Naive thymus-derived CD8-positive, alpha-beta T cell (primary cell): Measurements from ENCODE around the gene CHKA. TPM values are rescaled to one million over a fixed set of nuclear protein-coding genes. Genes with fewer than 3 reads are reported as not detected.

Experiments
- ATAC-seq, 2 donors: fragments of 150-1000 bp; cut with Tn5 transposase in 1 of 2; sonication (Bioruptor Pico), chemical (Tn5 transposase) in 1 of 2; 1 replicate in 1 of 2; 2 replicates in 1 of 2; pipeline ENCODE4 v1.10.0; 2021; ENCODE audit warnings: mild to moderate bottlenecking in 2 of 2, moderate library complexity in 2 of 2
- POLR2A ChIA-PET: fragments of 350-600 bp; sonication (Branson Sonifier 250); formaldehyde crosslinking; loops from one replicate; lab custom pipeline; 2021; ENCODE audit warnings: antibody characterized with exemption; lab: Charles Lee
- DNase-seq, 10 donors: peaks; one replicate each; pipeline versions ENCODE4 v3.0.0 to v3.0.0-alpha.2; 2020 to 2022
- H3K27ac Mint-ChIP-seq, 10 donors: one replicate each; pipeline ENCODE4 v1.8.0; 2020 to 2022; ENCODE audit warnings: mild to moderate bottlenecking in 10 of 10, mixed read lengths in 10 of 10, moderate library complexity in 4 of 10, inconsistent platforms in 1 of 10
- H3K27me3 Mint-ChIP-seq, 5 donors: one replicate each; pipeline ENCODE4 v1.8.0; 2021 to 2022; ENCODE audit warnings: mixed read lengths in 5 of 5
- H3K36me3 Mint-ChIP-seq, 3 donors: one replicate each; pipeline ENCODE4 v1.8.0; 2020 to 2022; ENCODE audit warnings: mixed read lengths in 3 of 3, mild to moderate bottlenecking in 2 of 3, inconsistent platforms in 1 of 3
- H3K4me1 Mint-ChIP-seq, 4 donors: one replicate each; pipeline ENCODE4 v1.8.0; 2021 to 2022; ENCODE audit warnings: mixed read lengths in 4 of 4
- H3K4me3 Mint-ChIP-seq, 10 donors: one replicate each; pipeline ENCODE4 v1.8.0; 2020 to 2022; ENCODE audit warnings: mild to moderate bottlenecking in 10 of 10, mixed read lengths in 10 of 10, moderate library complexity in 6 of 10, inconsistent platforms in 1 of 10
- H3K9me3 Mint-ChIP-seq, 9 donors: one replicate each; pipeline ENCODE4 v1.8.0; 2020 to 2022; ENCODE audit warnings: mixed read lengths in 9 of 9, mild to moderate bottlenecking in 3 of 9, inconsistent platforms in 1 of 9, moderate library complexity in 1 of 9
- polyA plus RNA-seq, 3 donors: library from polyadenylated mRNA; unstranded; fragments of 300-500 nt; fragmentation: Illumina TruSeq; gene quantifications; one replicate each; pipeline ENCODE4 v1.2.3, GENCODE V29; 2021
- total RNA-seq, 8 experiments: library from RNA in 2 of 8; stranded (reverse) in 2 of 8; gene quantifications; one replicate each; pipeline ENCODE4 v1.2.3 and lab custom pipeline; 2021 to 2026

CHKA gene
- total and polyA plus RNA-seq, 5 experiments from 2014 or later = 3.7 to 14.3 (median 9.1) TPM

DNA sequence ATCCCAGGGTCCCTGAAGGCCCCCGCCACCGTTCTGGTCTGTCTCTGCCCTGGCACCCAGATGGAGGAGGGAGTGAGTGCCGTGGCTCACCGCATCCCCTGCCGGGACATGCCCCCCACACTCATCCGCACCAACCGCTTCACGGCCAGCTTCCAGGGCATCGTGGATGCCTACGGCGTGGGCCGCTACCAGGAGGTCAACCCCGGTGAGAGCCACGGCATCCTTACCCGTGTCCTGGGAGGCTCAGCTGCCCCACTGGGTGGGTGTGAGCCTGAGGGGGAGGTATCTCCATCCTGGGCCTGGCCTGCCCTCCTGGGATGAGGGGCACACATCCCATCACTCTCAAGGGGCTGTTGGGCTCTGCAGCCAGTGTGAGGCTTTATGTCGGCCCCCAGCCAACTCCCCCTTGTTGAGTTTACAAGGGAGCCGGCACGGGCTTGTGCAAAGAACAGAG lies 76.3 kb downstream of the CHKA start:
- H3K4me3 Mint-ChIP-seq = no peak overlapping the region
- peaks cover 7 to 16% (median 15%) of the 10 kb centered on the region in 4 donors for H3K4me1 Mint-ChIP-seq
- no peaks in the 10 kb centered on the region for H3K9me3 Mint-ChIP-seq
- POLR2A ChIA-PET = no interaction called here
- H3K27me3 Mint-ChIP-seq = no peaks in the 10 kb centered on the region
- peaks cover 0 to 23% (median 0%) of the 10 kb centered on the region in 3 donors for H3K36me3 Mint-ChIP-seq
- DNase-seq = peak in 1 of 10 donors; percentile 51
- H3K27ac Mint-ChIP-seq = no peak overlapping the region
- ATAC-seq = no peak

DNA sequence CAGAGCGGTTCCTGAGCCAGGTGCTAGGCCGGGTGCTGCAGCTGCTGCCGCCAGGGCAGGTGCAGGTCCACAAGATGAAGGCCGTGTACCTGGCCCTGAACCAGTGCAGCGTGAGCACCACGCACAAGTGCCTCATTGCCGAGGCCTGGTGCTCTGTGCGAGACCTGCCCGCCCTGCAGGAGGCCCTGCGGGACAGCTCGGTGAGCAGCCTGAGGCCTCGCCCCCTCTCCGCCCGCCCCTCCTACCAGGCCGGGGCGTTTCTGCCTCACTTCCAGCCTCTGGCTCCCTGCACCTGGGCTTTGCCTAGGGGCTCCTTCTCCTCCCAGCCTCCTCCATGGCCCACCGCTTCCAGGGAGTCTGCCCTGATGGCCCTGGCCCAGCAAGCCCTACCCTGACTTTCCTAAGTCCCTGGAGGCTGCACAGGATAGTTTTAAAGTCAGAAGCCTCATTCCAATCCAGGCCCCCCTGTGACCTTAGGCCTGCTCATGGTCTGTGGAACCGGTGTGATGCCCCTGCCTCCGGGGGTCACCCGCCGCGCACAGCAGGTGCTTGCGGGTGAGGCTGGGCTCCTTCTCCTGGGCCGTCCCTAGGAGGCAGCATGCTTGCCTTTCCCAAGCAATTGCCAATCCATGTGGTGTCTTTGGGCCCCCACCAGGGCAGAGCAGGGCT lies 76.9 kb downstream of the CHKA start:
- no peak for ATAC-seq
- Mint-ChIP-seq H3K27me3 (no peaks in the 10 kb centered on the region), H3K27ac (peak overlapping the region in 1 of 10 donors; percentile 25), H3K9me3 (no peaks in the 10 kb centered on the region), H3K36me3 (peaks cover 0 to 23% (median 0%) of the 10 kb centered on the region in 3 donors), H3K4me3 (no peak overlapping the region), H3K4me1 (peaks cover 9 to 22% (median 18%) of the 10 kb centered on the region in 4 donors)
- POLR2A ChIA-PET = no interaction called here
- peak in 1 of 10 donors; percentile 52 for DNase-seq

- DNase-seq (peak in 1 of 10 donors; percentile 50), ATAC-seq (no peak)
- Mint-ChIP-seq H3K36me3 (peaks cover 0 to 17% (median 0%) of the 10 kb centered on the region in 3 donors), H3K4me1 (peaks cover 9 to 25% (median 19%) of the 10 kb centered on the region in 4 donors), H3K9me3 (no peaks in the 10 kb centered on the region), H3K4me3 (no peak overlapping the region), H3K27ac (no peak overlapping the region), H3K27me3 (no peaks in the 10 kb centered on the region)
- POLR2A ChIA-PET = no interaction called here
Measured at GRCh38 chr11:68043349-68044144, 77.6 kb downstream of the CHKA start.

DNA sequence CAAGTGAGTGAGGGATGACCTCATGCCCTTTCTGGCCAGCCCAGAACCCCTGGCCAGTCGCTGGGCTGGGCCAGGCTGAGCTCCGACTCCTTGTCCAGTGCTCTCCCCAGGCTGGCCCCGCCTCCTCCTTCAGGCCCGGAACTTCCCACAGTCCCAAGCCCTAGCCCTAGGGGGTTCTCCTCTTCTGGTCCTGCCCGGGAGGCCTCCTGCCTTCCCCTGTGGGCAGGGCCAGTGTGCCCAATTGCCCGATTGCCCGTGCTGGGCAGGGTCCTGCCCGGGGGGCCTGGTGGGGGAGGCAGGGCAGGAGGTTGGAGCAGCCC lies 78.2 kb downstream of the CHKA start:
- no peak overlapping the region for H3K4me3 Mint-ChIP-seq
- POLR2A ChIA-PET = interaction anchor here (0.6 kb wide), 1 partner anchor 161 kb away, joined by 9 read pairs; no protein-coding TSS in a partner anchor

GRCh38 chr11:68042219-68043028 lies 78.8 kb downstream of the CHKA start:
- H3K27me3 Mint-ChIP-seq = no peaks in the 10 kb centered on the region
- H3K4me3 Mint-ChIP-seq = peak overlapping the region in 2 of 10 donors; percentile 10 to 14
- ATAC-seq (no peak), DNase-seq (peak in 1 of 10 donors; percentile 35)
- no peaks in the 10 kb centered on the region for H3K9me3 Mint-ChIP-seq
- POLR2A ChIA-PET = interaction anchor here (0.6 kb wide), 1 partner anchor 162 kb away, joined by 9 read pairs; no protein-coding TSS in a partner anchor
- peak overlapping the region in 3 of 10 donors; percentile 18 to 49 (median 25) for H3K27ac Mint-ChIP-seq
- peaks cover 0 to 17% (median 0%) of the 10 kb centered on the region in 3 donors for H3K36me3 Mint-ChIP-seq
- H3K4me1 Mint-ChIP-seq = peaks cover 9 to 29% (median 24%) of the 10 kb centered on the region in 4 donors

More for the DNA sequence above, 78.2 kb downstream of the CHKA start:
- Mint-ChIP-seq H3K9me3 (no peaks in the 10 kb centered on the region), H3K27me3 (no peaks in the 10 kb centered on the region), H3K27ac (no peak overlapping the region), H3K4me1 (peaks cover 9 to 25% (median 19%) of the 10 kb centered on the region in 4 donors), H3K36me3 (peaks cover 0 to 17% (median 0%) of the 10 kb centered on the region in 3 donors)
- ATAC-seq = no peak
- peak in 1 of 10 donors; percentile 58 for DNase-seq

DNA sequence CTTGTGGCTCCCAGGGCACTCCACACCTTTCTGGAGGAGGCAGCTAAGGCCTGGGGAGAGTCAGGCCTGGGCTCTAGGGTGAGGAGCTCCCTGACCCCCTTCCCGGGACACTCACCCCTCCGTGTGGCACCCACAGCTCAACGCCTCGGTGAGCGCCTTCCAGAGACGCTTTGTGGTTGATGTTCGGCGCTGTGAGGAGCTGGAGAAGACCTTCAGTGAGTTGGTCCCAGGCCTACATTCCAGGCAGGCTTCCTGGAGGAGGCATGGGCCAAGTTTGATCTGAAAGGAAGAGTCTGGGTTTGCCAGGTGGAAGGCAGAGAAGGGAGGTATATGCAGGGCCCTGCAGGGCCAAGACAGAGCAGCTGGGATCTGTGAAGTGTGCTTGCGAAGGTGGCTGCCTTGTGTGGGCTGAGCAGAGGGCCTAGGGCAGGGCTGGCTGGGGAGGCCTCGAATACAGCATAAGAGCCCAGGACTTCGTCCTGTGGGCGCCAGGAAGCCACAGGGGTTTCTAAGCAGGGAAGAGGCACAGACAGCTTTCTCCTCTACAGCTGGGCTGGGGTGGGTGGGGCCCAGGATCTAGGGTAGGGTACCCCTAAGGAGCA lies 79.5 kb downstream of the CHKA start:
- POLR2A ChIA-PET = interaction anchor here (3.5 kb wide), 1 partner anchor 11 kb away, joined by 23 read pairs; the partner anchor contains the start of gene NDUFS8
- H3K9me3 Mint-ChIP-seq = no peaks in the 10 kb centered on the region
- ATAC-seq (no peak), DNase-seq (peak in 1 of 10 donors; percentile 57)
- H3K27me3 Mint-ChIP-seq = no peaks in the 10 kb centered on the region
- H3K4me3 Mint-ChIP-seq = peak overlapping the region in 8 of 10 donors; percentile 4 to 78 (median 52)
- H3K36me3 Mint-ChIP-seq = peaks cover 0 to 17% (median 0%) of the 10 kb centered on the region in 3 donors
- peaks cover 14 to 37% (median 31%) of the 10 kb centered on the region in 4 donors for H3K4me1 Mint-ChIP-seq
- peak overlapping the region in 8 of 10 donors; percentile 36 to 94 (median 90) for H3K27ac Mint-ChIP-seq

DNA sequence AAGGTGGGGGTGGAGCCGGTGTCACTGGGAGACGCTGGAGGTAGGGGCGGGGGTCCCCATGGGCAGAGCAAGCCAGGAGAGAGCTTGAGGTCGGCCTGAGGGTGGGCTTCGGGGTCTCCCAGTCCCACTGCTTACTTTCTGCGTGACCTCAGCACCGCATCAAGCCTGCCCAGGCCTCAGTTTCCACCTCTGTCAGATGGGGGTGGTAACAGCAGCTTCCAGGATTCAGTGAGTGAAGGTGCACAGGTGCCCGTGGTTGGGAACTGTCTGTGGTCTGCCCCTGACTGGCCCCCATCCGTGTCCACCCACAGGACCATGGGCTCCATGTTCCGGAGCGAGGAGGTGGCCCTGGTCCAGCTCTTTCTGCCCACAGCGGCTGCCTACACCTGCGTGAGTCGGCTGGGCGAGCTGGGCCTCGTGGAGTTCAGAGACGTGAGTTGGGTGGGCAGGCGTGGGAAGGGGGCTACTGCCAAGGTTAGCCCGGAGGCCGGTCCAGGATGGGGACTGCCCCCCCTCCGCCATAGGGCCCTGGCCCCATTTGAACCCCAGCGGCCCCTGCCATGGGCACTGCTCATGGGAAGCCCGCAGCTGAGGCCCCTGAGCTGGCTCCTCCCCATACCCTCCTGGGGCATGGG lies 80.1 kb downstream of the CHKA start:
- H3K4me3 Mint-ChIP-seq = peak overlapping the region in 9 of 10 donors; percentile 80 to 96 (median 90)
- ATAC-seq (no peak), DNase-seq (peak in 1 of 10 donors; percentile 63)
- POLR2A ChIA-PET = interaction anchor here (2.1 to 3.5 kb wide), 2 partner anchors 10 to 14 kb away, joined by 7 to 23 read pairs; partner anchors contain the start of gene NDUFS8
- peaks cover 0 to 11% (median 0%) of the 10 kb centered on the region in 3 donors for H3K36me3 Mint-ChIP-seq
- no peaks in the 10 kb centered on the region for H3K9me3 Mint-ChIP-seq
- H3K27ac Mint-ChIP-seq = peak overlapping the region; percentile 92 to 97 (median 94)
- peaks cover 15 to 39% (median 35%) of the 10 kb centered on the region in 4 donors for H3K4me1 Mint-ChIP-seq
- H3K27me3 Mint-ChIP-seq = no peaks in the 10 kb centered on the region

DNA sequence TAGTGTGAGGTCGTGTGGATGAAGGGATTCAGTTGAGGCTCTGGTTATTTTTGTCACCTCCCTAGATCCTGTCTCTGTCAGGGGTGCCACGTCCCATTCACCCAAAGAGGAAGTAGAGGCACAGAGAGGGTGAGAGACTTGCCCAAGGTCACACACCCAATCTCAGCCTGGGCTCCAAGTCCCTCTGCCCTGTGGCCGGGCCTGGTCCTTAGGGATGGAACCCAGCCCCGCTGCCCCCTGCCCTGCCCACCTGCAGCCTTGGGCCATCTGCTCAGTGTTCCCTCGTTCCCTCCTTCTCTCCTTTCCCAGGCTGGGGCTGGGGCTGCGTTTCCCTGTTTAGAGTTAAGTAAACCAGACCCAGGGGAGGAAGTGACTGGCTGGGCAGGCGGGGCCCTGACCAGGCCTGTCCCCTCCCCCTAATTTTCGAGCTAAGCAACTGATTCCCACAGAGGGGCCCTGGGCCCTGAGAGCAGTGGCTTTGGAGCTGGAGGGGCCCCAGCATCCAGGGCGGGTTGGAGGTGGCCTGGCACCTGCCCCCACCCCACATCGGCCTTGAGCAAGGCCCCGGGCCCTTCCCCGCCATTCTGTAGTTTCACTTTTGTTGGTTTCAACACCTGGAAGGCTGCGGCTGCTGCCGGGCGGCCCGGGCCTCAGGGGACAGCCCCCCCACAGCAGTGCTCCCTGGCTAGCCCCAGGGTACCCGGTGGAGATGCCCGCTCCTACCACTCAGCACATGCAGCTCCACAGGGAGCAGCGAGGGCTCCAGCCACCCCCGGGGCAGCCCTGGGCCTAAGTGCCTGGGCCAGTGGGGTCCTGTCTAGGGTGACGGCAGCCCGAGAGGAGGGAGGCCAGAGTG lies 80.9 kb downstream of the CHKA start:
- Mint-ChIP-seq H3K4me1 (peaks cover 15 to 39% (median 38%) of the 10 kb centered on the region in 4 donors), H3K9me3 (no peaks in the 10 kb centered on the region), H3K27me3 (no peaks in the 10 kb centered on the region), H3K27ac (peak overlapping the region; percentile 91 to 97 (median 94)), H3K4me3 (peak overlapping the region; percentile 80 to 96 (median 90)), H3K36me3 (peaks cover 0 to 9% (median 0%) of the 10 kb centered on the region in 3 donors)
- ATAC-seq = peak; percentile 52 to 61
- peak in 9 of 10 donors; percentile 22 to 69 (median 43) for DNase-seq
- POLR2A ChIA-PET = interaction anchor here (0.6 to 3.5 kb wide), 4 partner anchors 8 to 80 kb away, joined by 3 to 23 read pairs (median 6); partner anchors contain the start of gene NDUFS8

DNA sequence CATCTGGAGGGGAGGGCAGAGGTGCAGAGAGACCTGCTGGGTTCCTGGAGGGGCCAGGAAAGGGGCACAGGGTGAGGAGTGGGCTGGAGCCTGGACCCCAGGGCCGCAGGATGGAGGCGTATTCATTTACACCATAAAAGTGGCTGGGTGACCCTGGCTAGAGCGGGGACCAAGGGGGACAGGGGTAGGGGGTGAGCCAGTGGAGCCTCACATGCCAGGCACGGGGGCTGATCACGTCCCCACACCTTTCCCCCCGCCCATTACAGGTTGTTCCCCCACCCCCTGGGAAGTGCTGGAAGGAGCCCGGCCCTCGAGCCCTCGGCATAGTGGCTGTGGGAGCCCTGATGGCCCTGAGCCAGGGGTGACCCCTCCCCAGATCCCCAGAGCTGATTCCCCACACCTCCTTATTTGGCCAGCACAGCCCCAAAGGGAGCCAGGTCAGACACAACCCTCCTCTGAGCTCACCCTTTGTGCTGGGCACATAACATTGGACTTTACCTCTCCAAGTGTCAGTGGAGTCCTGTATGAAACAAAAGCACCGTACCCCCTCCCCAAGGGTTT lies 81.6 kb downstream of the CHKA start:
- Mint-ChIP-seq H3K9me3 (no peaks in the 10 kb centered on the region), H3K27me3 (no peaks in the 10 kb centered on the region), H3K27ac (peak overlapping the region; percentile 91 to 97 (median 94)), H3K36me3 (peaks cover 0 to 7% (median 0%) of the 10 kb centered on the region in 3 donors), H3K4me3 (peak overlapping the region; percentile 80 to 96 (median 90)), H3K4me1 (peaks cover 15 to 40% (median 38%) of the 10 kb centered on the region in 4 donors)
- POLR2A ChIA-PET = interaction anchor here (0.6 to 3.5 kb wide), 7 partner anchors 7 to 172 kb away, joined by 3 to 23 read pairs (median 4); partner anchors contain the start of gene NDUFS8
- ATAC-seq = peak in 1 of 2 donors; percentile 4
- DNase-seq = peak in 1 of 10 donors; percentile 61
